ENCODE data around the gene ARHGAP26. TPM values are rescaled to one million over a fixed set of nuclear protein-coding genes. Genes with fewer than 3 reads are reported as not detected.

ARHGAP26 gene
- total and polyA plus RNA-seq, 2 of the 4 experiments (the other 2 are of a cell fraction): 0.54 to 0.56 TPM

GRCh38 chr5:142724821-142725220 lies 45.4 kb upstream of the ARHGAP26 start:
- ChIA-PET POLR2A (ENCODE audit: unreplicated experiment) (no interaction called here), CTCF (interaction anchor here (1.2 to 1.3 kb wide), 2 partner anchors 12 to 156 kb away, joined by 3 read pairs; no protein-coding TSS in a partner anchor)
- H3K14ac ChIP-seq (replicated peaks; ENCODE audit: low read depth, low read length): no peak overlapping the region
- BruUV-seq (replicated peaks): no TSS peak
- no peak overlapping the region for H3K4me3 ChIP-seq (ENCODE audit: insufficient read depth, low read depth, low read length)
- H3K27me3 ChIP-seq (ENCODE audit: control insufficient read depth, insufficient read depth, low read length): 0 out of 2 replicates have a peak, but pooled peaks cover under 1% of the 10 kb centered on the region
- ATAC-seq (ENCODE audit: low read depth) (no peak), DNase-seq (no peak)
- no peaks in the 10 kb centered on the region for H3K36me3 ChIP-seq (ENCODE audit: control insufficient read depth, insufficient read depth, low read length)
- H3K18ac ChIP-seq (ENCODE audit: low read depth, low read length): no peak overlapping the region; the same call in 1 of the 2 replicates
- H2BK5ac ChIP-seq (ENCODE audit: low read depth, low read length, poor library complexity, severe bottlenecking): no peak overlapping the region
- H4K8ac ChIP-seq (ENCODE audit: low read depth in 2 of 2, low read length in 2 of 2): no peak overlapping the region; a peak in 1 of 4 replicates
- H3K4me2 ChIP-seq (ENCODE audit: low read depth, low read length): no peak overlapping the region
- peaks cover 16% of the 10 kb centered on the region for H3K9me1 ChIP-seq (ENCODE audit: insufficient read depth, low read length)
- peak overlapping the region; percentile 19 for H4K91ac ChIP-seq (ENCODE audit: insufficient read depth, low read depth, low read length)
- peak overlapping the region; percentile 92; the same call in 1 of the 2 replicates for H2AK5ac ChIP-seq (ENCODE audit: low read depth, low read length)
- peak overlapping the region; percentile 96 for H3K4ac ChIP-seq (ENCODE audit: low read depth, low read length)
- in situ Hi-C loops (cut with MboI; ENCODE audit: low sequenced_read_pairs) (loop anchor here (5.0 kb wide), 1 partner anchor 147 kb away; no protein-coding TSS in a partner anchor), dilution Hi-C loops (cut with HindIII; ENCODE audit: low sequenced_read_pairs, unreplicated experiment) (loop anchor here (25.0 kb wide), 1 partner anchor 162 kb away; no protein-coding TSS in a partner anchor), intact Hi-C loops (cut with micrococcal nuclease) (no loop called here)
- H4K5ac ChIP-seq (ENCODE audit: low read depth, low read length): no peak overlapping the region
- no peak overlapping the region for H3K23ac ChIP-seq (ENCODE audit: low read depth, low read length)
- no peaks in the 10 kb centered on the region for H4K20me1 ChIP-seq (ENCODE audit: insufficient read depth, low read length)
- WGBS, 2 experiments (ENCODE audit: extremely low coverage in 2 of 2, insufficient read length in 1 of 2): 100% methylated on average over 6 of the region's 9 CpGs; no CpG with 5 or more reads in 1 of the 2 experiments
- H2AFZ ChIP-seq (replicated peaks; ENCODE audit: low read length, poor library complexity): no peak overlapping the region
- 0 out of 4 replicates have a peak, but pooled peaks cover 0 to 3% of the 10 kb centered on the region in 2 experiments for H3K79me1 ChIP-seq (ENCODE audit: low read depth in 1 of 2, low read length in 2 of 2)
- H2BK20ac ChIP-seq (ENCODE audit: low read depth, low read length): peak overlapping the region; percentile 98; the same call in 1 of the 2 replicates
- peak overlapping the region; percentile 95; the same call in 1 of the 2 replicates for H2BK120ac ChIP-seq (ENCODE audit: low read depth, low read length)
- H2AK9ac ChIP-seq (replicated peaks; ENCODE audit: low read depth, low read length, poor library complexity): no peak overlapping the region
- H3K9ac ChIP-seq (ENCODE audit: low read depth, low read length): no peak overlapping the region
- no peak overlapping the region for H3K27ac ChIP-seq (ENCODE audit: insufficient read depth, low read length)
- H3K4me1 ChIP-seq (ENCODE audit: control insufficient read depth, insufficient read depth, low read length): peaks cover 13% of the 10 kb centered on the region
- no peak overlapping the region; the same call in 2 of the 3 replicates for H2BK15ac ChIP-seq (ENCODE audit: low read depth, low read length)
- no peak overlapping the region for H3K56ac ChIP-seq (ENCODE audit: extremely low read depth, insufficient read depth, low read length)
- TF ChIP-seq USF2 (IDR thresholded peaks at IDR 0.05; ENCODE audit: low read depth, low read length): no peak
- no peak for TF ChIP-seq CHD1 (IDR thresholded peaks at IDR 0.05; ENCODE audit: low read depth, low read length)
- TF ChIP-seq RCOR1 (IDR thresholded peaks at IDR 0.05; ENCODE audit: insufficient replicate concordance, low read length): no peak
- no peak for TF ChIP-seq FOS (IDR thresholded peaks at IDR 0.05; ENCODE audit: low read depth, low read length)
- TF ChIP-seq ELK1 (IDR thresholded peaks at IDR 0.05; ENCODE audit: borderline replicate concordance, low read depth, low read length): no peak
- TF ChIP-seq MAZ (IDR thresholded peaks at IDR 0.05; ENCODE audit: borderline replicate concordance, low read depth, low read length): no peak
- TF ChIP-seq MAFK (IDR thresholded peaks at IDR 0.05; ENCODE audit: low read depth, low read length): no peak
- no peak for TF ChIP-seq CTCF (conservative IDR thresholded peaks at IDR 0.05; ENCODE audit: low read depth, low read length)
- no peak for TF ChIP-seq CEBPB (IDR thresholded peaks at IDR 0.05; ENCODE audit: low read depth, low read length)
- no peak for TF ChIP-seq MXI1 (IDR thresholded peaks at IDR 0.05; ENCODE audit: borderline replicate concordance, low read depth, low read length)
- no peak for TF ChIP-seq NFE2L2 (IDR thresholded peaks at IDR 0.05; ENCODE audit: low read depth, low read length)
- no peak for TF ChIP-seq SMC3 (IDR thresholded peaks at IDR 0.05; ENCODE audit: low read depth, low read length)
- no peak for TF ChIP-seq BHLHE40 (IDR thresholded peaks at IDR 0.05; ENCODE audit: low read depth, low read length)
- no peak for TF ChIP-seq RFX5 (IDR thresholded peaks at IDR 0.05; ENCODE audit: low read depth, low read length)
- no peak for TF ChIP-seq POLR2A (IDR thresholded peaks at IDR 0.05; ENCODE audit: low read depth, low read length)
- TF ChIP-seq RAD21 (IDR thresholded peaks at IDR 0.05; ENCODE audit: low read length): no peak
- no peaks in the 10 kb centered on the region for H3K9me3 ChIP-seq (ENCODE audit: control insufficient read depth, insufficient read depth, low read length)
